ENCODE data around the gene EXT2.

- TF ChIP-seq CTCF (IDR thresholded peaks at IDR 0.05) (peak; percentile 88), ZFX (IDR thresholded peaks at IDR 0.05; ENCODE audit: borderline replicate concordance) (no peak)
These were observed 29.4 kb upstream of the EXT2 start, which contains the start of gene ACCS for GRCh38 chr11:44065841-44066731.

All from 22Rv1 (cell line).